GM12878 (cell line): Measurements from ENCODE around the gene ASS1. TPM values are rescaled to one million over a fixed set of nuclear protein-coding genes. Genes with fewer than 3 reads are reported as not detected.

Experiments used
- ATAC-seq: fragments of 200-7000 bp; cut with Tn5 transposase; 3 replicates; pipeline ENCODE4 v1.9.1; 2020; ENCODE audit warnings: mild to moderate bottlenecking, moderate library complexity
- BruUV-seq: library from RNA; stranded (reverse); fragments of 400-500 nt; replicated peaks from 2 replicates; lab custom pipeline; 2021; lab: Mats Ljungman, UMichigan
- CTCF ChIA-PET: fragments of 300-600 bp; sonication (Branson Sonifier 250); formaldehyde crosslinking; extraction: SDS; loops from one replicate; lab custom pipeline; 2021; ENCODE audit warnings: inconsistent platforms; lab: Yijun Ruan, JAX
- POLR2A ChIA-PET: fragments of 350-600 bp; formaldehyde crosslinking; extraction: SDS; loops from one replicate; lab custom pipeline; 2021; ENCODE audit warnings: inconsistent platforms; lab: Charles Lee
- RAD21 ChIA-PET: fragments of 300-600 bp; sonication (Branson Sonifier 250); formaldehyde crosslinking; loops from one replicate; lab custom pipeline; 2023; ENCODE audit warnings: antibody characterized with exemption; ENCODE audit not compliant: unreplicated experiment; lab: Charles Lee
- SMC1A ChIA-PET: fragments of 300-600 bp; sonication (Branson Sonifier 250); formaldehyde crosslinking; loops from one replicate; lab custom pipeline; 2023; ENCODE audit not compliant: unreplicated experiment, uncharacterized antibody; lab: Charles Lee
- DNase-seq: peaks from one replicate; pipeline ENCODE4 v3.0.0-alpha.2; 2011; ENCODE audit warnings: low read depth, low spot score
- FAIRE-seq: peaks from 3 replicates; lab custom pipeline; 2011; peaks lifted over from hg19 to GRCh38; lab: Jason Lieb, UNC
- H2AFZ ChIP-seq: 2 replicates; pipeline ENCODE4 v1.6.0; 2011; ENCODE audit warnings: low read depth, low read length, control low read depth; ENCODE audit not compliant: control insufficient read depth
- H3K27ac ChIP-seq: 2 replicates; pipeline ENCODE4 v1.5.1; 2011; ENCODE audit warnings: control low read depth; ENCODE audit not compliant: control insufficient read depth, insufficient read depth
- H3K27me3 ChIP-seq, 2 experiments: replicated peaks in 1 of 2; 2 replicates each; pipeline versions ENCODE4 v1.6.0 to v1.6.1; 2011; ENCODE audit warnings: low read length in 1 of 2; ENCODE audit not compliant: control insufficient read depth in 2 of 2, insufficient read depth in 2 of 2
- H3K36me3 ChIP-seq, 2 experiments: 2 replicates each; pipeline ENCODE4 v1.5.1; 2011; ENCODE audit warnings: low read length in 1 of 2; ENCODE audit not compliant: control insufficient read depth in 2 of 2, insufficient read depth in 2 of 2
- H3K4me1 ChIP-seq: 2 replicates; pipeline ENCODE4 v1.6.1; 2011; ENCODE audit warnings: mild to moderate bottlenecking, low read length, moderate library complexity, mixed read lengths; ENCODE audit not compliant: control insufficient read depth, insufficient read depth
- H3K4me2 ChIP-seq: 2 replicates; pipeline ENCODE4 v1.6.0; 2011; ENCODE audit warnings: control low read depth; ENCODE audit not compliant: control insufficient read depth, insufficient read depth
- H3K4me3 ChIP-seq: fragments of 200-600 bp; sonication (generic); 2 replicates; pipeline ENCODE4 v1.5.1; 2016
- H3K79me2 ChIP-seq: 2 replicates; pipeline ENCODE4 v1.6.0; 2011; ENCODE audit warnings: low read length; ENCODE audit not compliant: control insufficient read depth, insufficient read depth
- H3K9ac ChIP-seq: 2 replicates; pipeline ENCODE4 v1.8.0; 2011; ENCODE audit warnings: low read length, control low read depth, mixed read lengths; ENCODE audit not compliant: control insufficient read depth, insufficient read depth
- H3K9me3 ChIP-seq: replicated peaks from 3 replicates; pipeline ENCODE4 v1.5.1; 2011; ENCODE audit warnings: mild to moderate bottlenecking, low read length; ENCODE audit not compliant: control insufficient read depth, insufficient read depth
- H4K20me1 ChIP-seq: 2 replicates; pipeline ENCODE4 v1.6.0; 2011; ENCODE audit not compliant: control insufficient read depth, insufficient read depth
- BACH1 ChIP-seq: fragments of 450-650 bp; IDR thresholded peaks from 2 replicates; pipeline ENCODE4 v1.6.1; 2017; ENCODE audit warnings: mild to moderate bottlenecking, borderline replicate concordance
- HDGF ChIP-seq: fragments of 450-650 bp; IDR thresholded peaks from 2 replicates; pipeline ENCODE4 v1.6.1; 2016; ENCODE audit warnings: antibody characterized with exemption
- HSF1 ChIP-seq: fragments of 150-350 bp; IDR thresholded peaks from 2 replicates; pipeline ENCODE4 v1.6.1; 2014; ENCODE audit warnings: mild to moderate bottlenecking, low read depth, low read length
- MLLT1 ChIP-seq: fragments of 450-650 bp; IDR thresholded peaks from 2 replicates; pipeline ENCODE4 v1.6.1; 2016; ENCODE audit warnings: mild to moderate bottlenecking
- NR2C1 ChIP-seq: fragments of 450-650 bp; IDR thresholded peaks from 2 replicates; pipeline ENCODE4 v1.6.1; 2017; ENCODE audit warnings: antibody characterized with exemption, mild to moderate bottlenecking, moderate library complexity
- NR2F1 ChIP-seq: fragments of 450-650 bp; conservative IDR thresholded peaks from 2 replicates; pipeline ENCODE4 v1.6.1; 2017; ENCODE audit warnings: mild to moderate bottlenecking
- PAX5 ChIP-seq: IDR thresholded peaks from 2 replicates; pipeline ENCODE4 v1.6.1; 2011; ENCODE audit warnings: low read depth, low read length, borderline replicate concordance
- POLR2AphosphoS2 ChIP-seq: IDR thresholded peaks from 2 replicates; pipeline ENCODE4 v1.6.1; 2011; ENCODE audit warnings: low read depth, mild to moderate bottlenecking, low read length, improper control_type of control experiment, moderate library complexity
- PRDM15 ChIP-seq: fragments of 450-650 bp; formaldehyde crosslinking; IDR thresholded peaks from 2 replicates; pipeline ENCODE4 v1.4.0; 2020; ENCODE audit warnings: mild to moderate bottlenecking, moderate library complexity
- RELA ChIP-seq: fragments of 450-650 bp; IDR thresholded peaks from 2 replicates; pipeline ENCODE4 v1.8.0; 2014; ENCODE audit warnings: borderline replicate concordance; ENCODE audit not compliant: partially characterized antibody
- SP1 ChIP-seq: IDR thresholded peaks from one replicate; pipeline ENCODE4 v1.6.1; 2011; ENCODE audit warnings: low read depth, low read length
- SUZ12 ChIP-seq: fragments of 200-600 bp; sonication (generic); IDR thresholded peaks from one replicate; pipeline ENCODE4 v1.6.1; 2018; ENCODE audit warnings: antibody characterized with exemption, mild to moderate bottlenecking; ENCODE audit not compliant: unreplicated experiment
- TARDBP ChIP-seq: IDR thresholded peaks from 2 replicates; pipeline ENCODE4 v1.6.1; 2016; ENCODE audit warnings: borderline replicate concordance
- USF1 ChIP-seq: IDR thresholded peaks from 2 replicates; pipeline ENCODE4 v1.6.1; 2011; ENCODE audit warnings: borderline replicate concordance, low read depth, mild to moderate bottlenecking, moderate library complexity, mixed read lengths, low read length; ENCODE audit not compliant: insufficient read depth; ENCODE audit errors: extremely low read length
- ZBTB33 ChIP-seq: fragments of 450-650 bp; IDR thresholded peaks from 2 replicates; pipeline ENCODE4 v1.6.1; 2017; ENCODE audit warnings: mild to moderate bottlenecking
- WGBS: methylation state at CpG from one replicate; pipeline ENCODE4 v1.1.6; 2016; ENCODE audit warnings: low lambda C conversion rate; ENCODE audit not compliant: insufficient replicate concordance, insufficient coverage; ENCODE audit errors: missing lambda C conversion rate; 5-methylcytosine and 5-hydroxymethylcytosine counted together
- in situ Hi-C: fragments of 300-500 bp; cut with MboI; formaldehyde crosslinking; loops from 9 replicates; pipeline ENCODE4 v1.14.3; 2018; ENCODE audit warnings: mixed read lengths
- intact Hi-C: fragments of 100-400 bp; cut with micrococcal nuclease; formaldehyde crosslinking; loops from one replicate; pipeline ENCODE4 v1.14.2; 2022; ENCODE audit not compliant: unreplicated experiment
- polyA plus RNA-seq, 11 experiments: library from polyadenylated mRNA; depleted of rRNA in 4 of 11; unstranded in 6 of 11; stranded (reverse) in 5 of 11; fragments of >200 nt; fragmentation: Nextera tagmentation in 4 of 11; fragmentation: Illumina TruSeq in 1 of 11; extraction: Ambion mirVana in 4 of 11; extraction: Trizol in 1 of 11; gene quantifications; 1 replicate in 1 of 11; 2 replicates in 10 of 11; pipeline versions ENCODE4 v1.2.1 to v1.2.3, GENCODE V29; 2011 to 2016; ENCODE audit warnings: inconsistent platforms in 2 of 11, missing spikeins in 2 of 11, low read depth in 1 of 11
- total RNA-seq, 4 experiments: library from RNA; depleted of rRNA in 3 of 4; stranded (reverse); fragments of >200 nt in 3 of 4; fragmentation: Illumina TruSeq in 1 of 4; extraction: Trizol in 1 of 4; gene quantifications; 2 replicates each; pipeline versions ENCODE4 v1.2.1 to v1.2.3, GENCODE V29; 2013 to 2021

ASS1 gene
- total and polyA plus RNA-seq, 10 of the 15 experiments (the other 5 are each of a cell fraction or from before 2014, with no cell fraction given), result 0.10 to 6.1 (median 0.28) TPM; not detected in 3

- Histone ChIP-seq H3K9ac (no peak overlapping the region), H3K4me1 (no peaks in the 10 kb centered on the region; the same call in 1 of the 2 replicates), H3K9me3 (no peaks in the 10 kb centered on the region), H3K27me3 (peaks cover 0 to 1% of the 10 kb centered on the region in 2 experiments; a peak in 3 of 4 replicates), H4K20me1 (no peaks in the 10 kb centered on the region), H3K36me3 (no peaks in the 10 kb centered on the region), H3K4me3 (no peak overlapping the region), H2AFZ (no peak overlapping the region), H3K79me2 (no peaks in the 10 kb centered on the region), H3K4me2 (no peak overlapping the region), H3K27ac (no peak overlapping the region)
- RAD21 ChIA-PET, result no interaction called here
- no TSS peak for BruUV-seq
- no peak for ATAC-seq
- DNase-seq, result no peak
- SMC1A ChIA-PET, result no interaction called here
- CTCF ChIA-PET, result no interaction called here
- in situ Hi-C loops, result no loop called here
- POLR2A ChIA-PET, result no interaction called here
- 32% methylated on average over 20 of the region's 20 CpGs for WGBS
- no peak for FAIRE-seq
- intact Hi-C loops, result no loop called here
- no peak for TF ChIP-seq TARDBP
- no peak for TF ChIP-seq MLLT1
- no peak for TF ChIP-seq SUZ12
- TF ChIP-seq PAX5, result no peak
- TF ChIP-seq BACH1, result no peak
- TF ChIP-seq RELA, result no peak
- no peak for TF ChIP-seq NR2F1
- TF ChIP-seq HSF1, result no peak
- TF ChIP-seq ZBTB33, result no peak
- TF ChIP-seq HDGF, result no peak
- TF ChIP-seq POLR2AphosphoS2, result no peak
- TF ChIP-seq NR2C1, result no peak
- no peak for TF ChIP-seq SP1
- no peak for TF ChIP-seq PRDM15 (CRISPR knock-in tag)
- no peak for TF ChIP-seq USF1
These were observed 16.6 kb upstream of the ASS1 start for GRCh38 chr9:130428086-130428665.
